GM19025 (cell line): ENCODE data around the gene FZD2.
"Not testable (repeated sequence)": the region's sequence is repeated elsewhere in the genome, so short reads cannot be mapped to it uniquely, and the experiment has no call there.

Experiments
- ATAC-seq: cut with Tn5 transposase; IDR thresholded peaks from one replicate; pipeline ENCODE4 v1.9.1; 2021; ENCODE audit warnings: mild to moderate bottlenecking, low read depth, moderate library complexity; ENCODE audit not compliant: unreplicated experiment

Gene FZD2

GRCh38 chr17:44546671-44547606, 10.3 kb upstream of the FZD2 start:
- no peak for ATAC-seq

DNA sequence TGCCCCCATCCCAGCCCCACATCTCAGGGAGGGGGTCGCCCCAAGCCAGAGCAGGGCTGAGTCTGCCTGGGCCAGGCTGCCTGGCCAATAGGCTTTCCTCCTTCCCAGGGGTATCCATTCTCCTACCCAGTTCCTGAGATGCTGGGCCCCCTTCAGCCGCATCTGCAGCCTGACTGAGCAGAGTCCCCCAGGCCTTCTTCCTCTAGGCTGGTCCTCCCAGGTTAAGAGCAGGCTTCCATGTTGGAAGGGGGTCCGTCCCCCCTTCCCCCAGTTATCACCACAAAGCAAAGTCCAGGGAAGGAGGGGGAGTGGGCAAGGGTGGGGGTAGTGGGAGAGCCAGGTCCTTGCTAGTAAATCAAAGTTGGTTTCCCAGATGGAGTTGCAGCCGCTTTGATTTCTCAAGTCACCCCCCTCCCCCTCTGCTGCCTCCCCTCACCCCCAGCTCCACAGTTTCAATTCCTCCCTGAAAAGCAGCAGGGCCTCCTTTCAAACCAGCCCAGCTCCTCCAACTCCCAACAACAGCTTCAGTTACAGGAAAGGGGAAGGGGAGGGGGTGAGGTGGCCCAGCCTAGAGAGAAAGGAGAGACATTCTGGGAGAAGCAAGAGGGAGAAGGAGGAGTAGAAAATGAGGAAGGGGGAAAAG, 9.5 kb upstream of the FZD2 start:
- ATAC-seq: no peak

- ATAC-seq: no peak
These were observed 8.7 kb upstream of the FZD2 start for GRCh38 chr17:44548376-44549230.

GRCh38 chr17:44549686-44550085, 7.6 kb upstream of the FZD2 start:
- ATAC-seq: no peak

DNA sequence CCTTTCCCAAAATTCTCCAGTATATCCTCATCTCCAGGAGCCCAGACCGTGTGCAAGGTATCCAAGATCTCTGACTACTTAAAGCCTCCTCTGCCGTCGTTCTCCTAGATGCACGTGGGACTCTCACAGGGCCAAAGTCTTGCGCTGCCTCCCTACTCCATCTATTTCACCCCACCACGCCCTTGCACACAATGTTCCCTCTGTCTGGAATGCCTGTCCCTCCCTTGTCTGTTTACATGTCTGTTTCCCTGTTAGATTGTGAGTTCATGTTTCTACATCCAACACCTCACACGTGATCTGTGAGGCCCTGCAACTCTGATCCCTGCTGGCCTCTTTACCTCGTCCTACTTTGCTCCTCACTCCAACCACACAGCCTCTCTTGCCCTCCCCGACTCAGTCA, 4.9 kb upstream of the FZD2 start:
- ATAC-seq: no peak

DNA sequence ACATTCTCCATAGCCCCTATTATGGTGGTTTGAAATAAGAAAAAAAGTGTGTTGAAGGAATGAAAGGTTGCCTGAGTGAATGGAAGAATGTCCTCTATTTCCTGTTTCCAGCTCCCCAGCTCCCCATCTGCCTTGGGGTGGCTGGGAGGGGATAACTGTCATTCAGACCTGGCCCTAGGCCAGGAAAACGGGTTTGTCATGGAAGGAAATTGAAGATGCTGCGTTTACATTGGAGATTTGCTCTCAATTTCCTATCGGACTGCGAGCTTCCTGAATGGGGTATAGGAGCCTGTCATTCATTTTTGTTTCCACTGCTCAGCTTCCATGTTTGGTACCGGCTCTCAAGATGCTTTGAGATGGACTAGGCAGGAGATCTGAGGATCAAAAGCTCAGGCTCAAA, 2.2 kb upstream of the FZD2 start:
- no peak for ATAC-seq

DNA sequence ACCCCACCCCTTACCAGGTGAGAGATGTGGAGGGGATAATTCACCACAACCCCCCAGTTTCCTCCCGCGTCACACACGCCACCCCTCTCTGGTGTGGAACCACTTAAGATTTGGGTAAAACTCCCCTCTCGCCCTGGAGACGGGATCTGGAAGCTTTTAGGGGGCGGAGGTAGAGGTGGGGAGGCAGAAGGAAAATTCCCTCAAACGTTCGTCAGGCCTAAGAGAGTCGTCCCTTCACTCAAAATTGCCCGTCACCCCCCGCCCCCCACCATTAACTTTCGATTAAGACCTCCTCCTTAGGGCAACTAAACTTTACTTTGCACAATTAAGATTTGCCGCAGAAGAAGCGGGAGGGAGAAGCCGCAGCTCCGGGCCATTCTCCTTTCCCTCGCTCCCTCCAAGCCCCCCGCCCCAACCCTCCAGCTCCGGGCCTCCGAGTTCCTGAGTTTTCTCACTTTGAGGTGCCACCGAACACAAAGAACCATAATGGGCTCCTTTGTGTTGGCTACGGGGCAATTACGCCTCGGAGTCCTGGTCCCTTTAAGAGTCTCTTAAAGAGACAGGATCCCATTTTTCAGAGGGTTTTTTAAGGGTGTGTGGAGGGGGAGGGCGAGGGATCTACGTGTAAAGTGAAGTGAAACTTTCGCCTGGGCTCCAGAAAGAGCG, 985 bp upstream of the FZD2 start:
- no peak for ATAC-seq

GRCh38 chr17:44557651-44558285, 484 bp downstream of the FZD2 start:
- ATAC-seq: no peak

DNA sequence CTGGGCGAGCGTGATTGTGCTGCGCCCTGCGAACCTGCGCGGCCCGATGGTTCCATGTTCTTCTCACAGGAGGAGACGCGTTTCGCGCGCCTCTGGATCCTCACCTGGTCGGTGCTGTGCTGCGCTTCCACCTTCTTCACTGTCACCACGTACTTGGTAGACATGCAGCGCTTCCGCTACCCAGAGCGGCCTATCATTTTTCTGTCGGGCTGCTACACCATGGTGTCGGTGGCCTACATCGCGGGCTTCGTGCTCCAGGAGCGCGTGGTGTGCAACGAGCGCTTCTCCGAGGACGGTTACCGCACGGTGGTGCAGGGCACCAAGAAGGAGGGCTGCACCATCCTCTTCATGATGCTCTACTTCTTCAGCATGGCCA, 1.0 kb downstream of the FZD2 start:
- ATAC-seq: no peak

GRCh38 chr17:44558710-44559633, 1.7 kb downstream of the FZD2 start:
- ATAC-seq: no peak

GRCh38 chr17:44559634-44560554, 2.6 kb downstream of the FZD2 start:
- ATAC-seq: no peak

DNA sequence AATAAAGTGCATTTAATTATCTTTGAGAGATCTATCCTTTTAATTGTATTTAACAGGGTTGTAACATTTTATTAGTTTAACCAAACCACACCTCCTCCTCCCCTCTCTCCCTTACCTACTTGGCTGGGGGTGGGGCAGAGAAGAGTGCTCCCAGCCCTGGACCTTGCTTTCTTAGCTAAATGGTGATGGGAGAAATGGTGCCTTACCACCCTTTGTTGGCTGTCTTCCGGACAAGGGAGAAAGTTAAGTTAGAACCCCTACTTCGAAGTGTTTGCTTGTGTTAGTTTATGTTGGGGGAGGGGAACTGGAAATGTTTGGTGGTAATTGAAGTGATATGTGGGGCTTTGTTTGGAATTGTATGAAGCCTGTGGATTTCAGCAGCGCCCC, 3.9 kb downstream of the FZD2 start:
- no peak for ATAC-seq

- ATAC-seq: no peak
These were observed 7.1 kb downstream of the FZD2 start for GRCh38 chr17:44564429-44564828.

DNA sequence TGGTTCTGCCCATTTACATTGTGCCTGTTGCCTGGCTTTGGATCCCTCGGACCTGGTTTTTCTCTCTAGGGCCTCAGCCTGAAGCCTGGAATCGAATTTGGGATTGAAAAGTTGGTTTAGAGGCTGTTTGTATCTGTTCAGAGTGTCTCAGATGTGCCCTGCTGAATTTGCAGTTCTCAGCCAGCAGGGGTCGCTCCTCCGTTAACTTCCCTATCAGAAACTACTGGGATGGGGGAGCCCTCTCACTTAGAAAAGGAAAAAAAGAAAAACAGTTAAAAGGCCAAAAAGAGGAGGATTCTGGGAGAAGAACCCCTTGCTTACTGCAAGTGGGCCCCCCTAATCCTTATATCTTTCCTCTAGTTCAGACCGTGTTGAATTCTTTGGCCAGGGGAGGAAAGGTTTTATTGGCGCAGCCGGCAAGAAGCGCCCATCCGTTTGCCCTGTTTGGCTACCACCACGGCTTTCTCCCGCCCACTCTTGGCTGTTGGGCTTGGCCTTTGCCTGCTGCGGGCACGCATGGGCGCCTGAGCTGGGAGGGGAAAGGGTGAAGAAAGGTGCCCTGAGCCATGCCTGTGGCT, 8.7 kb downstream of the FZD2 start:
- no peak for ATAC-seq

- not testable (repeated sequence) for ATAC-seq
These were observed 11.1 kb downstream of the FZD2 start for GRCh38 chr17:44568311-44568944.

DNA sequence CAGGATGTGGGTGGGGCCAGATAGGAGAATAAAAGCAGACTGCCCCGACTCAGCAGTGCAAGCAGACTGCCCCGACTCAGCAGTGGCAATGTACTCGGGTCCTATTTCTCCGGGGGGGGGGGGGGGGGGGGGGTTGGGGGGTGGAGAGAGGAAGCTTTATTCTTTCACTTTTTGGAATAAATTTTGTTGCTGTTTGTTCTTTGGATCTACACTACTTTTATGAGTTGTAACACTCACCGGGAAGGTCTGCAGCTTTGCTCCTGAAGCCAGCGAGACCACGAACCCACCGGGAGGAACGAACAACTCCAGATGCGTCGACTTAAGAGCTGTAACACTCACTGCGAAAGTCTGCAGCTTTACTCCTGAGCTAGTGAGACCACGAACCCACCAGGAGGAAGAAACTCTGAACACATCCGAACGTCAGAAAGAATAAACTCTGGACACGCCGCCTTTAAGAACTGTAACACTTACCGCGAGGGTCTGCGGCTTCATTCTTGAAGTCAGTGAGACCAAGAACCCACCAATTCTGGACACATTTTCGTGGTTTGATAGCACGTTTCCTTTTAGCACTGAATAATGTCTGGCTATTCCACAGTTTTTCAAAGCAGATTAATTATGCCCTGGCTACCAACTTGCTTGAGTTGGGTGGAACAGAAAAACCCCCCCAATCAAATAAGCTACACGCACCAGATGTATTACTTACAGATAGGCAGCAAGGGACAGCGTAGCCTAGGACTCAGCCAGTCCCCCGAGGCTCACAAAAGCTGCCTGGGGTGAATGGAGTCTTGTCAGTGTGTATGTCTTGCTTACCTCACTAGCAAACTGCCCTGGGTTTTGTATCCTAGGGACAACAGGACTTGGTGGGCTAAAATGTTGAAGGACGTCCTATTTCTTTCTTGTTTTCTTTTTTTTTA, 11.9 kb downstream of the FZD2 start:
- no peak for ATAC-seq
